GM12864 (cell line): ENCODE measurements around the gene NCBP2.

Source experiments
- DNase-seq: peaks from one replicate; pipeline ENCODE4 v3.0.0-alpha.2; 2011; ENCODE audit warnings: low read depth
- H3K4me3 ChIP-seq: 2 replicates; pipeline ENCODE4 v1.5.1; 2011; ENCODE audit warnings: mild to moderate bottlenecking, low read depth, low read length, control low read depth
- TF ChIP-seq, protein P1 (sequence below): IDR thresholded peaks from 2 replicates; pipeline ENCODE4 v1.5.1; 2011; ENCODE audit warnings: low read depth, mild to moderate bottlenecking, moderate library complexity, low read length, control low read depth, inconsistent platforms; ENCODE audit errors: missing control alignments

NCBP2 gene

DNA sequence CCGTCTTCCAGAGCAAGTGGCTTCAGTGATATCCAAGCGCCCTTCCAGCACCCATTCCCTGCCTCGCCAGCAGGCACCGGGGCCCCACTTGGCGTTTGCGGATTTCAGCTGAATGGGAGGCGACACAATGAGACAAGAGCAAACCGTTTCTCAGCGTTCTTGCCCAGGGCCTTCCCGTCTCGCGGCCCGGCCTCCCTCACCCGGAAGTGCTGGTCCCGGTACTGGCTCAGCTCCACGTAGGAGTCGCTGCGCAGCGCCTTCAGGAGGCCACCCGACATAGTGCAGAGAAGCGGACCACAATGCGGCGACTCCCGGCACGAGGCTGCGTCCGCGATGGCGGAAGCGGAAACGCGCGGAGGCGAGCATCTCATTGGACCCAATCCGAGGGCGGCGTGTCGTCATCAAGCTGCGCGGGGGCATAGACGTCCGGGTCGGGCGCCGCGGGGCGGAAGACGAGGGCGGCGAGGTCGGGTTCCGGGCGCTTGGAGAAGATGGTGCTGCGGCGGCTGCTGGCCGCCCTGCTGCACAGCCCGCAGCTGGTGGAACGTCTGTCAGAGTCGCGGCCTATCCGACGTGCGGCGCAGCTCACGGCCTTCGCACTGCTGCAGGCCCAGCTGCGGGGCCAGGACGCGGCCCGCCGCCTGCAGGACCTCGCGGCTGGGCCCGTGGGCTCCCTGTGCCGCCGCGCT lies at the start of gene NCBP2:
NCBP2 (minus strand) TSS at position 303 of the 689 bp plus-strand sequence; CDS start at position 278, 25 bp downstream.
- TF ChIP-seq, protein P1, sequence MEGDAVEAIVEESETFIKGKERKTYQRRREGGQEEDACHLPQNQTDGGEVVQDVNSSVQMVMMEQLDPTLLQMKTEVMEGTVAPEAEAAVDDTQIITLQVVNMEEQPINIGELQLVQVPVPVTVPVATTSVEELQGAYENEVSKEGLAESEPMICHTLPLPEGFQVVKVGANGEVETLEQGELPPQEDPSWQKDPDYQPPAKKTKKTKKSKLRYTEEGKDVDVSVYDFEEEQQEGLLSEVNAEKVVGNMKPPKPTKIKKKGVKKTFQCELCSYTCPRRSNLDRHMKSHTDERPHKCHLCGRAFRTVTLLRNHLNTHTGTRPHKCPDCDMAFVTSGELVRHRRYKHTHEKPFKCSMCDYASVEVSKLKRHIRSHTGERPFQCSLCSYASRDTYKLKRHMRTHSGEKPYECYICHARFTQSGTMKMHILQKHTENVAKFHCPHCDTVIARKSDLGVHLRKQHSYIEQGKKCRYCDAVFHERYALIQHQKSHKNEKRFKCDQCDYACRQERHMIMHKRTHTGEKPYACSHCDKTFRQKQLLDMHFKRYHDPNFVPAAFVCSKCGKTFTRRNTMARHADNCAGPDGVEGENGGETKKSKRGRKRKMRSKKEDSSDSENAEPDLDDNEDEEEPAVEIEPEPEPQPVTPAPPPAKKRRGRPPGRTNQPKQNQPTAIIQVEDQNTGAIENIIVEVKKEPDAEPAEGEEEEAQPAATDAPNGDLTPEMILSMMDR: peak; percentile 80
- peak; percentile 96 for DNase-seq
- H3K4me3 ChIP-seq: peak within 1 kb of the TSS; percentile 94

DNA sequence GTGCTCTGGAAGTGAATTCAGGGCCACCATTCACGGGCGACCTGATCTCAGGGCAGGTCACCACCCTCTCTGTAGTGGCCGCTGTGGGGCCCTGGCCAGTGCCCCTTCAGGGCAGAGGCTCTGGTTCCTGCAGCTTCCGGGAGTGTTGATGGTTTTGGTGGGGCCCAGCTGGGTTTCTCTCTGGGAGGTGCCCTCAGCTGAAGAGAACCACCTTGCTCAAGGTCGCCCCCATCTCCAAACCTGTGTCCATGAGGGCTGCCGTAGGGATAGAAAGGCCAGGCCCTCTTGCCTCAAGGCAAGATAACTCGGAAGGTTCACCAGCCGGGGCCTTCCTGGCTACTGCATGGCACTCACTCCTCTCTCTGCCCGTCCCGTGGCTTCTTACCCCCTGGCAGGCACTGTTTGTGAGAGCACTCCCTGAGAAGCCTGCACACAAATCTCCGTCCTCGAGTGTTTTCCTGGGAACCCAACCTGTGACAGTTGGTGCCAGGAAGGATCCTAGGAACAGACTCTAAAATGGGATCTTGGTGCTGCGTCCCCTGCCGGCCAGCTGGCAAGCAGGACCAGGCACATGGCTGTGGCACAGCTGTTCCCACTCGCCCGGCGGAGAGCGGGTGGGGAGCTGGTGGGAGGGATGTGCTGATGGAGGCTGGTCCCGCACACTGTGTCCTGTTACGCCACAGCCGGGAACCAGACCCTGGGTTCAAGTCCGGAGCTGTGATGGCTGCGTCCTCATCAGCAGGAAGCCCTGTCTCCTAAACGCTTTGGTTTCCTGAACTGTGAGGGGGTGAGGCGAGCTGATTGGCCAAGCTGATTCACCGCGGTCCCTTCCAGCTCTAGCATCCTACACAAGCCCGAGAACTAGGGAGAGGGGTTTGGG lies 49.5 kb upstream of the NCBP2 start:
- no peak overlapping the region for H3K4me3 ChIP-seq
- no peak for DNase-seq
- TF ChIP-seq, protein P1: no peak

DNA sequence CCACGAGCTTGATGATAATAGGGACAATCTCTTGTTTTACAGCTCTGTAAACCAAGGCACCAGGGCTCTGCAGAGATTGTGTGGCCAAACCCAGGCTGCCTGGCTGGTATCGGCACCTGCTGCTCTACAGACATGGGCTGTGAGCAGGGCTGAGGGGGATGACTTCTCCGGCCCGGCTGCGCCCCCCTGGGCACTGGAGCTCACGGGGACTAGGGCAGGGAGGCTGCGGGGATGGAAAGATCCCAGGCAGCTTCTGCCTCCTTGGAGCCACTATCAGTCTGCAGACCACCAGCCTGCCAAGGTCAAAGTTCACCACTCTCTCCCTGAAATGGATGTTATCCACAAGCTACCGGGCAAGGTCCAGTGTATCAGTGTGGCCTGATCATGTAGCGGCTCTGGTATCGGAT lies 48.3 kb upstream of the NCBP2 start:
- no peak for DNase-seq
- no peak overlapping the region for H3K4me3 ChIP-seq
- TF ChIP-seq, protein P1: no peak

DNA sequence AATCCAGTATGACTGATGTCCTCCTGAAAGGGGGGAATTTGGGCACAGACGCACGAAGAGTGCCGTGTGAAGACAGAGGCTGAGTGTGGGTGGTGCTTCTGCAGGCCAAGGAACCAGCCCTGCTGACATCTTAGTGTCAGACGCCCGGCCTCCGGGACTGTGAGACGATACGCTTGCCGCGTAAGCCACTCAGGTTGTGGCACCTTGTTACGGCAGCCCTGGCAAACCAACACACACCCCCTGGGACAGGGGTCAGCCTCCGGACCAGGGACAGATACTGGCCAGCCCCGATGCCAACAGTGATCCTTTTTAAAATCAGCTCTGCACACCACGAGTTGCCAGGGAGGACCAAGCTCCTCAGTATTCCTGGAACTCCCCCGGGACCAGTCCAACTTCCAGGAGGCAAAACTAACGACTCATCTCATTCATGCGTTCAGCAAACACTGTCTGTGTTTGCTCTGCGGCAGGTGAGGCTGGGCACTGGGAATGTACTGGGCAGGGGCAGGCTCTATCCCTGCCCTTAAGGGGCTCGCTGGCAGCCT lies 47.5 kb upstream of the NCBP2 start:
- DNase-seq: no peak
- TF ChIP-seq, protein P1: no peak
- no peak overlapping the region for H3K4me3 ChIP-seq

DNA sequence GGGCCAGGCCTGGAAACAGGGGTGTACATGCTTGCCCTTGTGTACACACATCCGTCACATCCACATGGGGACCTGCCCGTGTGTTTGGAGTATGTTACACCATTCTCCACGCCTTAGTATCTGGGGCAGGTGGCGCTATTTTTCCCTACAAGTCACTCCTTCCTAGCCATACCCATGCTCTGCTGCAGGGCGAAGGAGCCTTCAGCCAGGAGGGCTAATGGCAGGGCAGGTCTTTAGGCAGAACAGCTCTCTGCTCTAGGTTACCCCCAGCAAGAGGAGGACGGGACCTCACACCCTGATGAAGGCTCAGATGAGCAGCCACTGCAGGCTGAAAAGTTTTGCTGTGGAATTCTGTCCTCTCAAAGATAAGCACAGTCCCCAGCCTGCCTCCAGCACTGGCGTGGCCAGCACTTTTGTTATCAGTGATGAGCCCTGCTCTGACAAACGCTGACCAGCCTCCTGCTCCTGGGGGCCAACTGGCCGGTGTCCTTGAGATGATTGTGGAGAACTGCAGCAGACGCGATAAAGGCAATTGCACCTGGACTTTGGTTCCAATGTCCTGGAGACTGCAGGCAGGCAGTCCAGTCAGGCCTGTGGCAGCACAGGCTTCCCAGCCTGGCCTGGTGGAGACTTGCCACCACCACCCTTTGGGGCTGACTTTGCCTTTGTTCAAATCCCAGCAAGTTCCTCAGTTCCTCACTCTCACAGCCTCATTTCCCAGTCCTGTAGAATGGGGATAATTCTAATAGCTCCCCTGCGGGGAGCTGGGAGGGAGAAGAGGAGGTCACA lies 46.1 kb upstream of the NCBP2 start:
- TF ChIP-seq, protein P1: no peak
- no peak for DNase-seq
- no peak overlapping the region for H3K4me3 ChIP-seq

DNA sequence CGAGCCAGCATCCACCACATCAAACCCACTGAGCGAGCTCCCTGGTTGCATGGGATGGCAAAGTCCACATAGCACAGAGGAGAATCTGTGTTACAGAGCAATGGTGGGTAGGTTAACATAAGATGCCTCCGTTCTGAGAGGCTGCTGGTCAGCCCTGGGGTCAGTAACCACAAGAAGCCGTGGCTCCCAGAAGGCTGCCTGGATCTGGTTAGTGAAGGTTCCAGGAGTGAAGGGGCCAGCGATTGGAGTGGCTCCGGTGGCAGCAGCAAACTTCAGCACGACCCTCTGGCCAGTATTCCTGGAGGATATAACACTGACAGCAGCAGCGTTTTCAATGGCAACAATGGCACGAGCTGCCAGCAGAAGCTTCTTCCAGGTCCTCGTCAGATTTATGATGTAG lies 44.7 kb upstream of the NCBP2 start:
- H3K4me3 ChIP-seq: no peak overlapping the region
- TF ChIP-seq, protein P1: no peak
- no peak for DNase-seq
